SK-N-SH (cell line): ENCODE measurements around the gene SEC14L1. TPM values are rescaled to one million over a fixed set of nuclear protein-coding genes. Genes with fewer than 3 reads are reported as not detected.

Experiments
- CTCF ChIA-PET: fragments of 300-600, 350-600 bp; formaldehyde crosslinking; extraction: SDS; loops from one replicate; lab custom pipeline; 2021; lab: Yijun Ruan, JAX
- POLR2A ChIA-PET: fragments of 350-600 bp; sonication (Branson Sonifier 250); formaldehyde crosslinking; extraction: SDS; loops from one replicate; lab custom pipeline; 2020; ENCODE audit warnings: antibody characterized with exemption, inconsistent platforms; lab: Yijun Ruan, JAX
- DNase-seq: peaks from one replicate; pipeline ENCODE4 v3.0.0; 2012
- H2AFZ ChIP-seq: fragments of 200-600 bp; sonication (generic); 2 replicates; pipeline ENCODE4 v1.8.1; 2016; ENCODE audit warnings: antibody characterized with exemption, mild to moderate bottlenecking, low read depth
- H3F3A ChIP-seq: fragments of 200-600 bp; sonication (generic); replicated peaks from 2 replicates; pipeline ENCODE3; 2016; ENCODE audit warnings: antibody characterized with exemption, mild to moderate bottlenecking; ENCODE audit not compliant: insufficient read depth
- H3K27ac ChIP-seq, 2 experiments: fragments of 200-500 bp in 1 of 2; fragments of 200-600 bp in 1 of 2; sonication (Bioruptor generic) in 1 of 2; sonication (generic), shearing (Covaris generic) in 1 of 2; 2 replicates each; pipeline versions ENCODE4 v1.5.1 to v1.6.1; 2014 to 2016; ENCODE audit warnings: low read depth in 2 of 2, inconsistent platforms in 1 of 2, low read length in 1 of 2, mild to moderate bottlenecking in 1 of 2, mixed read lengths in 1 of 2
- H3K27me3 ChIP-seq: fragments of 200-600 bp; sonication (generic), shearing (Covaris generic); 2 replicates; pipeline ENCODE4 v1.6.1; 2016; ENCODE audit warnings: mixed run types; ENCODE audit not compliant: insufficient read depth
- H3K36me3 ChIP-seq, 2 experiments: fragments of 200-500 bp in 1 of 2; fragments of 200-600 bp in 1 of 2; sonication (Bioruptor generic) in 1 of 2; sonication (generic) in 1 of 2; replicated peaks in 1 of 2; 2 replicates each; pipeline versions ENCODE3 to v1.5.1; 2014 to 2016; ENCODE audit warnings: low read length in 1 of 2, mild to moderate bottlenecking in 1 of 2; ENCODE audit not compliant: insufficient read depth in 2 of 2, control insufficient read depth in 1 of 2
- H3K4me1 ChIP-seq, 2 experiments: fragments of 200-500 bp in 1 of 2; fragments of 200-600 bp in 1 of 2; sonication (Bioruptor generic) in 1 of 2; sonication (generic), shearing (Covaris generic) in 1 of 2; 2 replicates each; pipeline versions ENCODE4 v1.5.1 to v1.6.1; 2014 to 2016; ENCODE audit warnings: low read depth in 1 of 2, low read length in 1 of 2, mixed run types in 1 of 2; ENCODE audit not compliant: insufficient read depth in 2 of 2, control insufficient read depth in 1 of 2
- H3K4me2 ChIP-seq: fragments of 200-600 bp; sonication (generic), shearing (Covaris generic); 2 replicates; pipeline ENCODE4 v1.6.1; 2017; ENCODE audit warnings: mixed run types
- H3K4me3 ChIP-seq, 2 experiments: fragments of 200-500 bp in 1 of 2; fragments of 200-600 bp in 1 of 2; sonication (Bioruptor generic) in 1 of 2; sonication (generic), shearing (Covaris generic) in 1 of 2; 2 replicates each; pipeline versions ENCODE4 v1.5.1 to v1.8.1; 2014 to 2016; ENCODE audit warnings: low read depth in 2 of 2, inconsistent platforms in 1 of 2, low read length in 1 of 2, mild to moderate bottlenecking in 1 of 2, mixed read lengths in 1 of 2, moderate library complexity in 1 of 2
- H3K79me2 ChIP-seq: fragments of 200-600 bp; sonication (generic); 2 replicates; pipeline ENCODE4 v1.8.1; 2017; ENCODE audit warnings: mild to moderate bottlenecking; ENCODE audit not compliant: insufficient read depth
- H3K9ac ChIP-seq: fragments of 200-600 bp; sonication (generic); 2 replicates; pipeline ENCODE4 v1.6.1; 2017; ENCODE audit warnings: mixed run types
- H3K9me2 ChIP-seq: fragments of 200-600 bp; sonication (generic); 2 replicates; pipeline ENCODE4 v1.6.1; 2017; ENCODE audit warnings: mixed run types
- H3K9me3 ChIP-seq: fragments of 200-600 bp; sonication (generic); 2 replicates; pipeline ENCODE4 v1.6.1; 2017; ENCODE audit warnings: mixed run types, mild to moderate bottlenecking, moderate library complexity
- H4K20me1 ChIP-seq: fragments of 200-600 bp; sonication (generic); 2 replicates; pipeline ENCODE4 v1.6.1; 2017; ENCODE audit warnings: mild to moderate bottlenecking, mixed run types; ENCODE audit not compliant: insufficient read depth
- ELF1 ChIP-seq: IDR thresholded peaks from 2 replicates; pipeline ENCODE4 v1.4.0; 2012
- EP300 ChIP-seq, 2 experiments: IDR thresholded peaks; 2 replicates each; pipeline versions ENCODE4 v1.4.0 to v1.6.1; 2012; ENCODE audit warnings: borderline replicate concordance in 1 of 2, low read depth in 1 of 2, low read length in 1 of 2
- FOXJ3 ChIP-seq: sonication (generic); formaldehyde crosslinking; IDR thresholded peaks from 2 replicates; pipeline ENCODE4 v1.5.1; 2020; ENCODE audit warnings: mild to moderate bottlenecking, missing genetic modification reagents
- MEF2A ChIP-seq: IDR thresholded peaks from 2 replicates; pipeline ENCODE4 v1.4.0; 2012; ENCODE audit warnings: low read depth, borderline replicate concordance
- NRF1 ChIP-seq: IDR thresholded peaks from 2 replicates; pipeline ENCODE4 v1.6.1; 2012; ENCODE audit warnings: low read depth, mild to moderate bottlenecking, low read length
- RCOR1 ChIP-seq: fragments of 150-350 bp; IDR thresholded peaks from 2 replicates; pipeline ENCODE4 v1.6.1; 2017; ENCODE audit warnings: antibody characterized with exemption, low read length
- REST ChIP-seq: IDR thresholded peaks from 2 replicates; pipeline ENCODE4 v1.6.1; 2012; ENCODE audit warnings: mild to moderate bottlenecking, low read depth, low read length, moderate library complexity
- SIN3A ChIP-seq: IDR thresholded peaks from 2 replicates; pipeline ENCODE4 v1.6.1; 2012; ENCODE audit warnings: low read depth, mild to moderate bottlenecking, low read length, moderate library complexity, borderline replicate concordance
- USF1 ChIP-seq: IDR thresholded peaks from 2 replicates; pipeline ENCODE4 v1.4.0; 2012; ENCODE audit warnings: low read depth, borderline replicate concordance
- WGBS: methylation state at CpG from one replicate; pipeline ENCODE4 v1.1.6; 2017; ENCODE audit warnings: low lambda C conversion rate; 5-methylcytosine and 5-hydroxymethylcytosine counted together
- polyA plus RNA-seq, 3 experiments: library from polyadenylated mRNA; depleted of rRNA; stranded (reverse); fragments of >200 nt; gene quantifications; 2 replicates each; pipeline ENCODE4 v1.2.3, GENCODE V29; 2012

The SEC14L1 gene
- polyA plus RNA-seq, 1 of the 3 experiments (the other 2 are of a cell fraction) = 62.4 TPM

- TF ChIP-seq USF1 (no peak), FOXJ3 (CRISPR knock-in tag) (no peak), EP300 (IDR thresholded peaks at IDR 0.05; ENCODE audit: borderline replicate concordance in 1 of 2, low read depth in 1 of 2, low read length in 1 of 2) (no peak), NRF1 (no peak), SIN3A (no peak), MEF2A (no peak), RCOR1 (no peak), REST (no peak), ELF1 (no peak)
Measured at GRCh38 chr17:77096570-77097214, 44.1 kb upstream of the SEC14L1 start (continued).

- Histone ChIP-seq H3K79me2 (0 out of 2 replicates have a peak, but pooled peaks cover 4% of the 10 kb centered on the region), H3K27me3 (no peaks in the 10 kb centered on the region), H2AFZ (no peak overlapping the region), H3K9me3 (no peaks in the 10 kb centered on the region), H3K4me2 (no peak overlapping the region), H3K4me1 (no peaks in the 10 kb centered on the region), H3K9ac (no peak overlapping the region), H3K36me3 (peaks cover 23 to 40% of the 10 kb centered on the region in 2 experiments), H3K9me2 (no peaks in the 10 kb centered on the region)
- no peak for DNase-seq
- POLR2A ChIA-PET = no interaction called here
- over 99% methylated on average over 6 of the region's 6 CpGs for WGBS
- no peak for TF ChIP-seq NRF1
- TF ChIP-seq, all 33 proteins: peak for 0
- CTCF ChIA-PET = interaction anchor here (0.6 to 1.2 kb wide), 8 partner anchors 9 to 150 kb away, joined by 3 to 8 read pairs (median 3); no protein-coding TSS in a partner anchor
- H3K4me3 ChIP-seq = no peak overlapping the region
- H3K27ac ChIP-seq = no peak overlapping the region
- H4K20me1 ChIP-seq = no peaks in the 10 kb centered on the region
- peaks cover 26% of the 10 kb centered on the region for H3F3A ChIP-seq
Measured at GRCh38 chr17:77097631-77098180, 43.1 kb upstream of the SEC14L1 start.
